Activated T-cell treated with anti-CD3 and anti-CD28 coated beads, Interleukin-2, amount 50 U/mL, for 48 hours (primary cell): ENCODE data around the gene CYB5A.
A peak's percentile ranks its signal among the peaks of the same experiment; 100 is the strongest.

Source experiments
- DNase-seq, 2 experiments: peaks; one replicate each; pipeline ENCODE4 v3.0.0-alpha.2; 2020

Gene CYB5A

DNA sequence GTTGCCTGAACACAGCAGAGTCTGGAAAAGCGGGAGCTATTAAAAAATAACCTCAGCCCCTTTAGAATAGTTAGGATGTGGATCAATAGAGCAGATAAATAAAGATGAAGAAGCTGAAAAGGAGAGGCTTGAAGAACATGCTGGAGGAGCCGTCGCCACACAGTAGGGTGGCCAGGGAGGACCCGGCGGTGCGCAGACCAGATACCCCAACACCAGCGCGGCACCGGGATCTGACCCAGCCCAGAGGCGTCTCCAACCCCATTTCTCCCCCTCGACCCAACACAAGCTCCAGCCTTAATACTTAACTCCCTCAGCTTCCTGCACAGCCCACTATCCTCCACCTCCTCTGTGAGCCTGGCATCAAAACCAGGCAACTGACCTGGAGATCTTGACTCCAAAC lies 16.0 kb downstream of the CYB5A start:
- no peak for DNase-seq

DNA sequence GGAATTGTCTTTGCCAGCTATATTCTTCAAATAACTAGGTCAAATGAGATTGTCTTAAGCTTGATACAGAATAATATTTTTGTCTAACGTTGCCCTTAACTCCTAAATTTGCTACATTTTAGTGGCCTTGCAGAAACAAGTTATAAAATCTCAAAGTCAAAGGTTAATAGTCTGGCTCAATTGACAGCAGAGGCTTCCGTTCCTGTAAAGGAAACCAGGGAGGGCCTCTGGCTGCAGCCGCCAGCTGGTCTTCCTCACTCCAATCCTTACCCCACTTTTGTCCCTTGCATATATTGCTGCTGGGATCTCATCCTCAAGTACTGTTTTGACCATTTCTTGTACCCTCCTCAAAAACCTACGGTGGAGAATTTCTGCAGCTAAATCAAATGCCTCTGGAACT lies 17.1 kb downstream of the CYB5A start:
- DNase-seq = no peak

DNA sequence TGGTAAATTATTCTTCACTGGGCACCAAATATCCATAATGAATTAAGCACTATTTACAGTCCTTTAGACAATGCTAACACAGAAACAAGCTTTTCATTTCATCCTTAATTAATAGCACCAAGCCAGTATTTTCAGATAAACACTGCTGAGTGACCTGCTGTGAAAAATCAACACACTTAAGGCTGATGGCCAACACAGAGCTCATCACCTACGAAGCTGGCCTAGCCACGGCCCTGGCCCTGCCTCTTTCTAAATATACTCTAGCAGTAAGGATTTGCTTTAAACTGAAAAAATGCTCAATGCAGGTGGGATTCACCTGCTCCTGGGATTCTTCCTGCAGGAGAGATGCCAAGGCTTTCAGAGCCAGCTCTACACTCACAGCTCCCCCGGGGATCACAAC lies 18.4 kb downstream of the CYB5A start:
- no peak for DNase-seq

DNA sequence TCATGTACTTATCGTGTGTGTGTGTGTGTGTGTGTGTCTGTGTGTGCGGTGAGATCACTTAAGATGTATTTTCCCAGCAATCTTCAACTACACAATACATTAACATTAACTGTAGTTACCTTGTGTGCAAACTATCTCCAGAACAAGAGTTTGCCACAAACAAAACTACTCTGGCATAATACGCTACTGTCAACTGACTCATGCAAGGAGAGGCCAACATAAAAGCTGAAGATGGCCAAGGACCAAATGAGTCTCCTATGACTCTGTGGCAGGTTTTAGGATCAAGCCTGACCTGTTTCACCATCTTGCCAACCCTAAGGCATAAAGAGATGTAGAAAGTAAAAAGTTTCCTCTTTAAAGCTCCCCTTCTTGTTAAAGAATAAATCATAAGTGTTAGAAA lies 20.1 kb downstream of the CYB5A start:
- DNase-seq = no peak

DNA sequence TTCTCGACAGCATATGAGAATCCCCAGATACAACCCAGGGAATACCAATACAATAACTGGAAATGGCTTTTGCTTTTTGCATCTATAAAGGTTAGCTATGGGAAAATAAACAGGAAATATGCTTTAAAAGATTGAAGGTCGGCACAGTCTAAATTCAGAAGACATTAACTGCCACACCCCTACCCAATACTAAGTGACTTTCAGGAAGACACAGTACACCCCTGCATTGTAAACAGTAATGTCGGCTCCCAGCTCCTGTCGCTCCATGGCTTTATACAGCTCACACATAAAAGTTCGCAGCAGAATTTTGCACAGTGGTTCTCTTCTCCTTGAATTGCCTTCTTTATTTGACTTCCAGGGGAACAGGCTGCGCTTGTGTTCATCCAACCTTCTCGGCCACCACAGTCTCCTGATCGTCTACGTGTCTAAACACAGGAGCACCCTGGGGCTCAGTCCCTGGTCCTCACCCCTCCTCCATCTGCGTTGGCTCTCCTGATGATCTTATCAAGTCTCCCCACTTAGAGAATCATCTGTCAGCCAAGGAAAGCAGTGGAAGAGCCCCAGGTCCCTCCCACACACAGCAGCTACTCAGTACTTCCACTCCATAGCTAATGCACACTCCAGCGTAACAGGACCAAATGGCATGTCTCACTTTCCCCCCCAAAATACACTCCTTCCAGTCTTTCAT lies 22.7 kb downstream of the CYB5A start:
- no peak for DNase-seq

DNA sequence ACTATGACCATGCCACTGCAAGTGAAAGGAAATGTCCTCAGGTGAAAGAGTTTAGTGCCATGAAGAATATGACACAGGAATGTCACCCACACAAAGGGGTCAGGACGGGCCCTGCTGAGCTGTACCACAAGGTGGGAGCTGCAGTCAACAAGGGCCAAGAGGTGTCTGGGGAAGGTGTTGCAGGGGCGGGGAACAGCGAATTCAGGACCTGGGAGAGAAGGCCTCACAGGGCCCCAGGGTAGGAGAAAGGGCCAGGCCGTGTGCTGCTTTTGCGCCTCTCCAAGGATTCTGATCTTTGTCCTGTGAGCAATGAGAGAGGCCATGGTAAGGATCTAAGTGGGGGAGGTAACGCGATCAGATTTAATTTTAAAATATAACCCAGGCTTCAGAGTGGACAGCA lies 23.6 kb downstream of the CYB5A start:
- DNase-seq = no peak

DNA sequence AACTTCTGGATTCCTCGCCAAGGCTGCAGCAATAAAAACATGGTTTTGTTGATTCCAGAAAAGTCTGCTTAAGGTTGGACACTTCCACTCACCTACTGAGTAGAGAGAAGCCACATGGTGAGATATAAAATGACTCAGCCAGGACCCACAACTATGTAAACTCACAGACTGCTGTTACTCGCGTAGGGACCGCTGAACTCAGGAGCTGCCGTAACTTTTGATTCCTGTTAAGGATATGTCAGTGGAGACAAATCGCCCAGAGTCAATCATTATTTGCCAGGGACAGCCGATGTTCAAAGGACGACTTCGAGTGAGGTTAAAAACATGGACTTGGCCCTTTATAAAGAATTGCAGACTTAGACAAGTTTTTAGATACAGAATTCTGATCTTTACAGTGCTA lies 25.6 kb downstream of the CYB5A start:
- no peak for DNase-seq

DNA sequence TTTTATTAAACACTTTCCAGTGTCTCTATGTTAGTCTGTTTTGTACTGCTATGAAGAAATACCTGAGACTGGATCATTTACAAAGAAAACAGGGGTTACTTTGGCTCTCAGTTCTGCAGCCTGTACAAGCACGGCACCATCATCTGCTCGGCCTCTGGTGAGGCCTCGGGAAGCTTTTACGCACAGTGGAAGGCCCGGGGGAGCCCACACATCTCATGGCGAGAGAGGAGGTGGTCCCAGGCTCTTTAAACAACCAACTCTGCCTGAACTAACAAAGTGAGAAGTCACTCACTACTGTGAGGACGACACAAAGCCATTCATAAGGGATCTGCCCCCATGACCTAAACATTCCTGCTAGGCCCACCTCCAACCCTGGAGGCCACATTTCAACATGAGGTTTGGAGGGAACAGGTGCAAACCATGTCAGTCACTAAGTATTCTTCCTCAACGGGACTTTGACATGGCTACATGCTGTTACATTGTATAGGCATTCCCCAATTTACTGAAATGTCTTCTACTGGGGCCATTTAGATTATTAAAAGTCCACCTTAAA lies 26.1 kb downstream of the CYB5A start:
- DNase-seq = no peak

DNA sequence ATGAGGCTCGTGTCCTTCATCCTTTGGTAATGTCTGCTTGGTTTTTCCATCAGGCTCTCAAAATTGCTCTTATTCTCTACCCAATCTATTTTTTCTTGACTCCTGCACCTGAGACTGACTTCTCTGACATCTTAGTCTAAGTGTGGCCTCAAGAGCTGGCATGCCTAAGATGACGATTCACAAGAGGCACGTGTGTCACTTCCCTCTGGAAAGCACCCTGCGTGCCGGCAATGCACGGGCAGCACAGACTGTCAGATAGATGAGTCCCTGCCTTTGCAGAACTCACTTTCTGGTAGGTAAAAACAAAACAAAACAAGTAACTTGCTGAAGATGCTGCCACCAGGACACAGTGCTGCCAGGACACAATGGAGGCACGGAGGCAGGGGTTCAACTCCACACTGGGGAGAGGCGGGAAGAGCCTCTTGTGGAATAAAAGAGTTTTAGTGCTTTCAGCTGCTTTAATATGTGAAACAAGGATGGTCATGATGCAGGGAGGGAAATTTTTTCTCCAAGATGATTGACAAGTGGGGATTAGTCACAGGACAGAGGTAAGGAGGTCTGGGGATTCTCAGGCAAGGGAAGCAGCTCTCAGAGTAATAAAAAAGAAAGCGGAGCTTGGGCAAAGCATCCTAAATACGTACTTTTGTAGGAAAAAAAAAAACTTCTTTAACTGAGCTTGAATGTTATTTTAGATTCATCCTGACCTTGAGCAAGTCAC lies 27.3 kb downstream of the CYB5A start:
- DNase-seq = no peak

DNA sequence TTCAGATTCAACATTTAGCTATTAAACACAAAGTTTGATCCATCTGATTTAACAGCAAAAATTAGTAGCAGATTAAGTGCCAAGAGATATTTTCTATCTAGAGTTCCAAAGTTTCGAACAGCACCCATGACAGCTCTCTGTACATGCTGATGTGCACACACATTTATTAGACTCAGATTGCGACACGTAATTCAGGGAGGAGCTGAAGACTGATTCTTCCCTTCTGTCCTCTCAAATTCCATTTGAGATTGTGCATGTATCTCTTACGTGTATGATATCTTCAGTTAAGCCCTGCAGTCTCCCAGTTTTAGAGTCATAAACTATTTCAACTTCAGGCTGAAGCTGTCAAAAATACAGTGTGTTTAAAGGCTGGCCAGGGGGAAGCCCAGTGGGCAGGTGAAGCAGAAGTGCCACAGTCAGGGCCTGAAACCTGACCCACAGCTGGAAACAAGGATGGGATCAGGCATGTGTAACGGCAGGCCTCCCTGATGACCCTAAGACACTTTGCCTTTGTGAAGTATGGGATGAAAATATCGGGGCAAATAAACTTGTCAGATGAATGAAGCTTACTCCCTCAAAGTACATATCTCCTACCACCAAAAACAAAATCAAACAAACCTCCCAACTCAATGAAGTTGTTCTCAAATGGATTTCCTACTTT lies 30.6 kb downstream of the CYB5A start:
- no peak for DNase-seq

DNA sequence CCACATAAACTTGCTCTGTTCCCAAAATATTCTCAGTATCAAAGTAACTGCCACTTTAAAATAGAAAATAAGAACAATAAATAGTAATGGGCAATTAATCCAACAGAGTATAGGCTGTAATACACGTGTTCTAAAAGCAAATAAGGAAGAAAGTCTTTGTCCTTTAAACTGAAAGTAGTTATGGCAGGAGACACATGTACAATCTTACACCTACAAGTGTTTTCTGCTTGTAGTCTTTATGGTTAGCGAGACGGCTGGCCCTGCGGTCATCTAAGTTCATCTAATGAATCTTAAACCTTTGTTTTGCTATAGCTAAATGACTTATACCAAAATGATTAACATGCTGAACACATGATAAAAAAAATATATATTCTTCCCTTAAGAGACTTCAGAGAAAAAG lies 32.4 kb downstream of the CYB5A start:
- DNase-seq = no peak

DNA sequence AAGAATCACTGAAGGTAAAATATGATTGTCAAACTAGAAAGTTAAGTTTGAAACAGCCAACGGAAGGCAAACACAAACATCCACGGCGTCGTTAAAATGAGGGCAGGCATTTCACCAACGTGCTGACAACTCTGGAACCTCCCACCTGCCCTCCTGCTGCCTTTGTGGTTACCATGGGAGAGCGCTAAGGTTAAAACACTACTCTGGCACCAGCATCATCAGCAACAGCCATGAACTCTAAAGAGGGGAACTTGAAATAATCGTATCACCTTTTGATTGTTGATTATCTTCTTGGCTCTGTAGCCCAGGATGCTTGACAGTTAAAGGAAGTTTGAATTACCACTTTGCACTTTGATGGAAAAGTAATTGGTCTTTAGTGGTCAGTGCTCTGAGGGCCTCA lies 34.7 kb downstream of the CYB5A start:
- DNase-seq = no peak

DNA sequence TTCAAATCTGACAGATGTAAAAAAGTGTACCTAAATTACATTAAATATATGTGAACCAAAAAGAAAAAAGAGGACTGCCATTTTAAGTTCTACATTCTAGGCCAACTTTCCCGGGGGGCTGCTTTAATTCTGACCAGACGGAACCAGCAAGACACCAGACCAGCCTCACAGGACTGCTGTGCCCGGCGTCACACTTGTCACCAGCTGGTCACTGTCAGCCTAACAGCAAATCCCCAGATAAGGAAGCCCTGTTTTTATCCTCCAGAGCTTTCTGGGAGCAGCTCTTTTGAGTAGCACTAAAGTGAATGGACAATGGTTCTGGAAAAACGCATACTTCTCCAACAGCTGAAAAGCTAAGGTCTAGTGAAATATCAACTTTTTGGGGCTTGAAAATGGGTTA lies 35.6 kb downstream of the CYB5A start:
- DNase-seq = no peak

DNA sequence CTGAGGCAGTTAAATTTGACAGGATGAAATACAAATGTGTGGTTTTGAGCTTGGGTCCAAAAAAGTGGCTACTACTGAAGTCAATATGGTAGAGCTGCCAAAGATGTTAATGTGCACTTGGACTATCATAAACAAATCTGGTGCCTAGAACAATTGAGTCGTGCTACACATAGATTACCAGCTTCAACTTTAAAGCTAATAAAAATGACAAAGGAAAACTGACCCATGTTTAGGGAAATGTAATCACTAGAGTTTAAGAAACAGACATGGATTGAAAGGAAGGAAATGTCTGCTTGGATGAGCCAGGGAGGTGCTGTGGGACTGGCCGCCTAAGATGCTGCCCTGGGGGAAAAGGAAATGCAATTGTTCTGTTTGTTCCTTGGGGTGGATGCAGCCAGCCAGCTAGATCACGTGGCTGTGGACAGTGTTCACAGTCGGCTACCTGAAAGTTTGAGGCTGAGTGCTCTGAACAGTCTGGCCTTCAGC lies 36.6 kb downstream of the CYB5A start:
- DNase-seq = no peak

DNA sequence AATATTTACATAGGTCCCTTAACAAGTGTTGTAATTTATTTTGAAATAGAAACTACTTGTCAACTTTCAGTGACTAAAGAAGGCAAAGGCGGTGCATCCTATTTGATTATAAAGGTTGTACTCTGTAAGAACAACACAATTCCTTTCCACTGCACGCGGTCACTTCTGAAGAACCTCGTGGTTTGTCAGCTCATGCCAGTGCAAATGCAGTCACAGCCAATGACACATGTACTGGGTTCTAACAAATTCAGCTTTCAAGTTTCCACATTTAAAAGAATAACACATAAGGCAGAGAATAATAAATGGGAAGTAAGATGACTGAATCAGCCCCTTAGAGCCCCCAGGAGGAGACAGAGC lies 39.7 kb downstream of the CYB5A start:
- peak; percentile 31 to 39 for DNase-seq

DNA sequence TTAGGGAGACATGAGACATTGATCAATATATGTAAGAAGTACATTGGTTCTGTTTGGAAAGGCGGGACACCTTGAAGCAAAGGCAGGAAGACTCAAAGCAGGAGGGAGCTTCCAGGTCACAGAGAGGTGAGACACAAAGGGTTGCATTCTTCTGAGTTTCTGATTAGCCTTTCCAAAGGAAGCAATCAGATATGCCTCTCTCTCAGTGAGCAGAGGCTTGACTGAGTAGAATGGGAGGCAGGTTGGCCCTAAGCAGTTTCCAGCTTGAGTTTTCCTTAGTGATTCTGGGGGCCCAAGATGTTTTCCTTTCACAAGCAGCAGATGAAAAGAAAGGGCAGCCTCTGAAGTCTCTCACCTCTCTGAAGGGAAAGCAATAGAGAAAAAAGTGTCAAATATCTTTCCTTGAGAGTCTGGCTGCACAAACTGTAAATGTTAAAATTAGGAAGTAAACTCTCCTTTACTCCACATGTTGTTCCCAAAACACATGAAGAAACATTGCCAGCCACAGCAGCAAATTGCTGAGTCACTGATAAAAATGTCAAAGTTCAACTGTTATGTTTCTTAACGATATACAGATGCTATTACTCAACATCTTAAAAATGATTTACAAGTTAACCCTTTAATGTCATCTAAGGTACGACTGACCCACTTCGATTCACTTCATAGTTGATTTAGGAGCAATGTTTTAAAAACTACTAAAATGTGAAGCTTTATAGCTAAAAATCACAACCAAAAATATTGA lies 40.3 kb downstream of the CYB5A start:
- no peak for DNase-seq

DNA sequence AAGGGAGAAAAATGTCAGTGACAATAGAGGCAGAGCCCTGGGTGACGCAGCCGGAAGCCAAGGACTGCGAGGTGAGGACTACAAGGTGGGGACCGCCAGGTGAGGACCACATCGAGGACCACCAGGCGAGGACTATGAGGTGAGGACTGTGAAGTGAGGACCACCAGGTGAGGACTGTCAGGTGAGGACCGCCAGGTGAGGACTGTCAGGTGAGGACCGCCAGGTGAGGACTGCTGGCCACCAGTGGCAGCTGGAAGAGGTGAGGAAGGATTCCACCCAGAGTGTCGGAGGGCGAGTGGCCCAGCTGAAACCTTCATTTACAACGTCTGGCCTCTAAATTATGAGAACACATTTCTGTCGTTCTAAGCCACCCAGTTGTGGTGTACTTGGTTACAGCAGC lies 41.6 kb downstream of the CYB5A start:
- no peak for DNase-seq

DNA sequence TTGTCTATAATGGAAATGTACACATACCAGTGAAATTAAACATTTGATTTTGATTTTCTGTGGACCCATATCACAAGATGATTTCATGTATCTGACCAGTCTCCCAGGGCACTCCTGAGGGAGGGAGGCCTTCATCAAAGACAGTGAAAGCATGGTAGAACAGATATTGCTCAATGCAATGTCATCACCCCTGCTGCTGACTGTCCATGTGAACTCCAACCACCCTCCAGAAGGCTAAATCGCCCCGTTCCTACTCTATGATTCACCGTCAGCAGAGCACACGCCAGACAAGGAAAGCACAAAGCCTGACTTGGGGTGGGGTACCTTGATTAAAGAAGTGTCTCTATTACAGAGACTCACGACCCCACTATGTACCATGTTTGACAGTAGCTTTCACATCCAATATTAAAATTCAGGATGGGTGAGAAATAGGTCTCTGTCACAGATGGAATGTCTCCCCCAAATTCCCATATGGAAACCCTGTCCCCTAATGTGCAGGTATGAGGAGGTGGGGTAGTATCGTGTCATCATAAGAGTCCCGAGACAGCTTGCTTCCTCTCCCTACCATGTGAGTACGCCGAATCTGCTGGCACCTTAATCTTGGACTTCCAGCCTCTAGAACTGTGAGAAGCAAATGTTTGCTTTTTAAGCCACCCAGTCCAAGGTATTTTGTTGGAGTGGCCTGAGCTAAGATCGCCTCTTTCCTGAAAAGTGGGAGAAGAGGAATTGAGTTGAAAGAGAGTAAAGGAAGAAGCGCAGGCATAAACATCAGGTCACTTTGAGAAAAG lies 42.4 kb downstream of the CYB5A start:
- DNase-seq = no peak

DNA sequence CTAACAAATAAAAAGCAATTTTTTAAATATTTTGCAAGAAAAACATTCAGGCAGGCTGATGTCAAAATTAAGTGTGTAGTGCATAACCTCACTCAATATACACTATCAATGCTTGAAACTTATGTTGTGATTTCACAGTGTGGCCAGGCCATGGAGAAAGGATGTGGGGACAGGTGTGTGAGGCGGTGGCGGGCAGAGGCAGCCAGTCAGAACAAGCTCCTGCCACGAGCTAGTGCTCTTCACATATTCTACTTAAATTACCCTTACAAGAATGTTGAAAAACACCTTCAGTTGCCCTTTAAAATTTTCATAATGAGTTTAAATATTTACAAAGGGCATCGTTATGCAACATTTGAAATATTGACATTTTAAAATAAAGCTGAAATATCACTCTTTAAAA lies 43.2 kb downstream of the CYB5A start:
- no peak for DNase-seq

DNA sequence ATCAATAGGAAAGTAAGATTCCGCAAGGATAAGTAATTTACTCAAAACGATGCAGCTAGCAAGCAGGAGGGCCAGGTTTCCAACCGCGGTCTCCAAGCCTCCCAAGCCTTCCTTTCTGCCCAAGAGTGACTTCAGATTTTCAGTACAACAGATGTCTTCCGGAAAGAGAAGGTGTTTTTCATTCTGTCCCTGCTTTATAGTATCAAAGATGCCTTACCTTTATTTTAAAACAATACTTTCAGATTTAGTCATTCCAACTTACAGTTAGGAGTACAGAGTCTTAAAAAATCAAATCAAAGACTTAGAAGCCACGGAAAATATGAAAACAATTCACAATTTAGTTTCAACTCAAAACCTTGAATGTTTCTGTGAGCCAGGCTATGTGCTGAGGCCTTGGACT lies 43.6 kb downstream of the CYB5A start:
- no peak for DNase-seq

DNA sequence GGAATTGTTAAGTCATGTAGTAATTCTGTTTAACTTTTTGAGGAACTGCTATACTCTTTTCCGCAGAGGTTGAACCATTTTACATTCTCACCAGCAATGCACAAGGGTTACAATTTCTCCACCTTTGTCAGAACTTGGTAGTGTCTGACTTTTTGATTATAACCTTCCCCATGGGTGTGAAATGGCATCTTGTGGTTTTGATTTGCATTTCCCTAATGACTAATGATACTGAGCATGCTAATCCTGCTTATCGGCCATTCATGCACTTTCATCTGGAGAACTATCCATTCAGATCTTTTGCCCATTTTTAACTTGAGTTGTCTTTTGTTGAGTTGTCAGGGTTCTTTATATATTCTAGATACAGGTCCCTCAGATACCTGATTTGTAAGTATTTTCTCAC lies 47.2 kb downstream of the CYB5A start:
- DNase-seq = no peak

DNA sequence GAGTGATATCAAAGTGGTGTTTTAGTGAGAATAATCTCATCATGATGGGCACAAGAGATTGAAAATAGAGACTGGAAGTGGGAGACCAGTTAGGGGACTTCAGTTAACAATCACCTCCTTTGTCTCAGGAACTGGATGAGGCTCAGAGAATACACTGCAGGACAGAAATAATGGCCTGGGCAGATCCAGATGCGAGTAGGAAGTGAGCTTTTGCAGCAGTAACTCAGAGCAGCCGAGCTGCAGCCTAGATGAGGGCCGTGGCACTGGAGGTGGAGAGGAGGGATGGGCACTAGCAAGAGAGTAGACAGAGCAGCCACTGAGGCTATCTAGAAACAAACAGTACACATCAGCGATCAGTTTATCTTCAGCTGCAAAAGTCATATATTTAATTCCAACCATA lies 48.6 kb downstream of the CYB5A start:
- no peak for DNase-seq
